GM21515 (cell line): ENCODE measurements around the gene LSMEM2.

Experiments used
- ATAC-seq: cut with Tn5 transposase; IDR thresholded peaks from one replicate; pipeline ENCODE4 v1.9.1; 2021; ENCODE audit not compliant: unreplicated experiment

LSMEM2 gene

GRCh38 chr3:50337175-50337861 lies 58.4 kb downstream of the LSMEM2 start:
- ATAC-seq = peak; percentile 76
